Stimulated activated naive CD4-positive, alpha-beta T cell treated with Interleukin-2 at 50 U/mL for 16 hours (primary cell): ENCODE results near the gene TMEM272.

Source experiments
- DNase-seq: peaks from one replicate; lab custom pipeline; 2025; lab: John Stamatoyannopoulos, UW

Gene TMEM272

GRCh38 chr13:51844862-51845573 lies at the start of gene TMEM272:
Gene TMEM272, minus strand, starts transcription at chr13:51845177. Its CDS starts 6,647 bp downstream, at chr13:51838530.
- peak; percentile 49 for DNase-seq

GRCh38 chr13:51894239-51894638 lies 49.3 kb upstream of the TMEM272 start:
- DNase-seq = no peak

- no peak for DNase-seq
Observed at GRCh38 chr13:51892657-51893056, 47.7 kb upstream of the TMEM272 start.

GRCh38 chr13:51887468-51887867 lies 42.5 kb upstream of the TMEM272 start:
- no peak for DNase-seq

GRCh38 chr13:51885651-51886050 lies 40.7 kb upstream of the TMEM272 start:
- no peak for DNase-seq

GRCh38 chr13:51883226-51883600 lies 38.2 kb upstream of the TMEM272 start:
- DNase-seq = no peak

- no peak for DNase-seq
Observed at GRCh38 chr13:51882570-51883225, 37.7 kb upstream of the TMEM272 start.

GRCh38 chr13:51881296-51881695 lies 36.3 kb upstream of the TMEM272 start:
- DNase-seq = no peak

- DNase-seq = no peak
Observed at GRCh38 chr13:51879133-51879532, 34.2 kb upstream of the TMEM272 start.

- no peak for DNase-seq
Observed at GRCh38 chr13:51874651-51875050, 29.7 kb upstream of the TMEM272 start.

GRCh38 chr13:51873837-51874236 lies 28.9 kb upstream of the TMEM272 start:
- DNase-seq = no peak

GRCh38 chr13:51873117-51873798 lies 28.3 kb upstream of the TMEM272 start:
- no peak for DNase-seq

GRCh38 chr13:51870616-51871015 lies 25.6 kb upstream of the TMEM272 start:
- DNase-seq = no peak

GRCh38 chr13:51869916-51870315 lies 24.9 kb upstream of the TMEM272 start:
- no peak for DNase-seq

GRCh38 chr13:51867062-51867461 lies 22.1 kb upstream of the TMEM272 start:
- no peak for DNase-seq

GRCh38 chr13:51865838-51866237 lies 20.9 kb upstream of the TMEM272 start:
- DNase-seq = no peak

- no peak for DNase-seq
Observed at GRCh38 chr13:51862957-51863356, 18.0 kb upstream of the TMEM272 start.

- no peak for DNase-seq
Observed at GRCh38 chr13:51861723-51862300, 16.8 kb upstream of the TMEM272 start, which contains the start of gene CCDC70. Gene CCDC70, plus strand, starts transcription at chr13:51861969. Its CDS starts 3,443 bp downstream, at chr13:51865412.

- DNase-seq = no peak
Observed at GRCh38 chr13:51858433-51859247, 13.7 kb upstream of the TMEM272 start.

GRCh38 chr13:51856998-51857397 lies 12.0 kb upstream of the TMEM272 start:
- DNase-seq = no peak

GRCh38 chr13:51856027-51856736 lies 11.2 kb upstream of the TMEM272 start:
- DNase-seq = no peak
